HepG2 (cell line): ENCODE measurements around the gene ADGRG1. TPM values are rescaled to one million over a fixed set of nuclear protein-coding genes. Genes with fewer than 3 reads are reported as not detected.

Experiments
- MZF1 ChIP-seq: sonication (generic); formaldehyde crosslinking; IDR thresholded peaks from 2 replicates; pipeline ENCODE4 v1.8.1; 2023; ENCODE audit warnings: mild to moderate bottlenecking, missing genetic modification reagents, borderline replicate concordance
- NFKBIZ ChIP-seq: IDR thresholded peaks from 2 replicates; pipeline ENCODE4 v1.6.1; 2018; ENCODE audit warnings: missing genetic modification reagents, missing compliant biosample characterization
- POLR2G ChIP-seq: fragments of 200-400 bp; formaldehyde crosslinking; IDR thresholded peaks from 2 replicates; pipeline ENCODE4 v1.6.1; 2018; ENCODE audit warnings: mild to moderate bottlenecking, low read depth, low read length, moderate library complexity
- SAFB2 ChIP-seq: sonication (generic); formaldehyde crosslinking; IDR thresholded peaks from 2 replicates; pipeline ENCODE4 v1.5.1; 2020; ENCODE audit warnings: missing genetic modification reagents, low read depth, mild to moderate bottlenecking, borderline replicate concordance
- ZNF207 ChIP-seq: fragments of 450-650 bp; IDR thresholded peaks from 2 replicates; pipeline ENCODE4 v1.6.1; 2016; ENCODE audit warnings: antibody characterized with exemption, borderline replicate concordance
- ZNF672 ChIP-seq: sonication (generic); formaldehyde crosslinking; IDR thresholded peaks from 2 replicates; pipeline ENCODE4 v1.8.1; 2022; ENCODE audit warnings: missing genetic modification reagents
- polyA plus RNA-seq, 8 experiments: library from polyadenylated mRNA; depleted of rRNA in 3 of 8; stranded (reverse) in 7 of 8; unstranded in 1 of 8; fragments of >200 nt; fragmentation: Illumina TruSeq in 4 of 8; extraction: Trizol in 4 of 8; gene quantifications; 2 replicates each; pipeline versions ENCODE4 v1.2.1 to v1.2.3, GENCODE V29; 2011 to 2016; ENCODE audit warnings: low read depth in 4 of 8, missing spikeins in 1 of 8, mixed read lengths in 1 of 8; ENCODE audit not compliant: insufficient read depth in 1 of 8
- total RNA-seq, 5 experiments: library from RNA; depleted of rRNA; stranded (reverse); fragments of >200 nt; fragmentation: Illumina TruSeq; extraction: Trizol; gene quantifications; 2 replicates each; pipeline ENCODE4 v1.2.3, GENCODE V29; 2016; ENCODE audit warnings: low read depth in 1 of 5
- TF ChIP-seq, protein P1 (sequence below): sonication (generic); formaldehyde crosslinking; IDR thresholded peaks from 2 replicates; pipeline ENCODE4 v1.4.0; 2020; ENCODE audit warnings: low read depth, missing genetic modification reagents
- TF ChIP-seq, protein P2 (sequence below): sonication (generic); formaldehyde crosslinking; IDR thresholded peaks from 2 replicates; pipeline ENCODE4 v1.4.0; 2020; ENCODE audit warnings: mild to moderate bottlenecking, missing genetic modification reagents
- TF ChIP-seq, protein P3 (sequence below): IDR thresholded peaks from 2 replicates; pipeline ENCODE4 v1.4.0; 2020; ENCODE audit warnings: mild to moderate bottlenecking, missing genetic modification reagents
- TF ChIP-seq, protein P4 (sequence below): sonication (generic); formaldehyde crosslinking; IDR thresholded peaks from 2 replicates; pipeline ENCODE4 v1.8.1; 2022; ENCODE audit warnings: low read depth, mild to moderate bottlenecking, missing genetic modification reagents

The ADGRG1 gene
- total and polyA plus RNA-seq, 2 of the 13 experiments (the other 11 are each of a cell fraction or from before 2014, with no cell fraction given), result 2.7 to 5.9 TPM

DNA sequence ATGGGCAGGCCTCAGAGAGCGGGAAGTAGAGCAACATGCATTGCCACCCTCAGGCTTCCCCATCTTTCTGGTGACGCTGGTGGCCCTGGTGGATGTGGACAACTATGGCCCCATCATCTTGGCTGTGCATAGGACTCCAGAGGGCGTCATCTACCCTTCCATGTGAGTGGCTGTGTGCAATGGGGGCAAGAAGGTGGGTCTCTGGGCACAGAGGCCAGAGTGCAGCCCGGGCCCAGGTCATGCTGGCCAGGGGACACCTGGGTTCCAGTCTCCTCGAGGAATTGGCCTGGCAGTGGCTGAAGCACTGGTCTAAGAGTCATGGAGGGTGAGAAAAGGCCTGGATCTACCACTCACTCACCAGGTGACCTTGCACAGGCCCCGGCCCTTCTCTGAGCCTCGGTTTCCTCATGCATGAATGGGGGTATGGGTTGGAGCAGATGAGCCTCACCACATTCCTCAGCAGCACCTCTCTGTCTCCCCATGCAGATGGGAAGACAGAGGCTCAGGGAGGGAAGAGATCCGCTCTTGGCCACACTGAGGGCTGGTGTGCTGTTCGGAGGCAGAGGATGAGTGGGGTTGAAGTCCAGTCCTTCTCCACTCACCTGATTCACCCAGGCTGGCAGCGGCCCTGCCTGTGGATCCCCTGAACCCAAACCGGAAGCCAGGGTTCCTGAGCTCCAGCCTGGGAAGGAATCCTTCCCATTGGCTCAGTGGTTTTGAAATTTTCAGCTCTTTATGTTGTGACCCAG, 32.5 kb downstream of the ADGRG1 start (continued):
- TF ChIP-seq, protein P1, sequence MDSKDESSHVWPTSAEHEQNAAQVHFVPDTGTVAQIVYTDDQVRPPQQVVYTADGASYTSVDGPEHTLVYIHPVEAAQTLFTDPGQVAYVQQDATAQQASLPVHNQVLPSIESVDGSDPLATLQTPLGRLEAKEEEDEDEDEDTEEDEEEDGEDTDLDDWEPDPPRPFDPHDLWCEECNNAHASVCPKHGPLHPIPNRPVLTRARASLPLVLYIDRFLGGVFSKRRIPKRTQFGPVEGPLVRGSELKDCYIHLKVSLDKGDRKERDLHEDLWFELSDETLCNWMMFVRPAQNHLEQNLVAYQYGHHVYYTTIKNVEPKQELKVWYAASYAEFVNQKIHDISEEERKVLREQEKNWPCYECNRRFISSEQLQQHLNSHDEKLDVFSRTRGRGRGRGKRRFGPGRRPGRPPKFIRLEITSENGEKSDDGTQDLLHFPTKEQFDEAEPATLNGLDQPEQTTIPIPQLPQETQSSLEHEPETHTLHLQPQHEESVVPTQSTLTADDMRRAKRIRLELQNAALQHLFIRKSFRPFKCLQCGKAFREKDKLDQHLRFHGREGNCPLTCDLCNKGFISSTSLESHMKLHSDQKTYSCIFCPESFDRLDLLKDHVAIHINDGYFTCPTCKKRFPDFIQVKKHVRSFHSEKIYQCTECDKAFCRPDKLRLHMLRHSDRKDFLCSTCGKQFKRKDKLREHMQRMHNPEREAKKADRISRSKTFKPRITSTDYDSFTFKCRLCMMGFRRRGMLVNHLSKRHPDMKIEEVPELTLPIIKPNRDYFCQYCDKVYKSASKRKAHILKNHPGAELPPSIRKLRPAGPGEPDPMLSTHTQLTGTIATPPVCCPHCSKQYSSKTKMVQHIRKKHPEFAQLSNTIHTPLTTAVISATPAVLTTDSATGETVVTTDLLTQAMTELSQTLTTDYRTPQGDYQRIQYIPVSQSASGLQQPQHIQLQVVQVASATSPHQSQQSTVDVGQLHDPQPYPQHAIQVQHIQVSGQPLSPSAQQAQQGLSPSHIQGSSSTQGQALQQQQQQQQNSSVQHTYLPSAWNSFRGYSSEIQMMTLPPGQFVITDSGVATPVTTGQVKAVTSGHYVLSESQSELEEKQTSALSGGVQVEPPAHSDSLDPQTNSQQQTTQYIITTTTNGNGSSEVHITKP, result 0 out of 2 replicates have a peak, but pooled peaks have one; percentile 20
- TF ChIP-seq MZF1 (CRISPR knock-in tag) (no peak), ZNF672 (CRISPR knock-in tag) (peak; percentile 86; the same call in 1 of the 2 replicates), SAFB2 (CRISPR knock-in tag) (0 out of 2 replicates have a peak, but pooled peaks have one; percentile 60), ZNF207 (no peak), POLR2G (peak; percentile 26; the same call in 1 of the 2 replicates), NFKBIZ (CRISPR knock-in tag) (no peak)
- TF ChIP-seq, protein P2, sequence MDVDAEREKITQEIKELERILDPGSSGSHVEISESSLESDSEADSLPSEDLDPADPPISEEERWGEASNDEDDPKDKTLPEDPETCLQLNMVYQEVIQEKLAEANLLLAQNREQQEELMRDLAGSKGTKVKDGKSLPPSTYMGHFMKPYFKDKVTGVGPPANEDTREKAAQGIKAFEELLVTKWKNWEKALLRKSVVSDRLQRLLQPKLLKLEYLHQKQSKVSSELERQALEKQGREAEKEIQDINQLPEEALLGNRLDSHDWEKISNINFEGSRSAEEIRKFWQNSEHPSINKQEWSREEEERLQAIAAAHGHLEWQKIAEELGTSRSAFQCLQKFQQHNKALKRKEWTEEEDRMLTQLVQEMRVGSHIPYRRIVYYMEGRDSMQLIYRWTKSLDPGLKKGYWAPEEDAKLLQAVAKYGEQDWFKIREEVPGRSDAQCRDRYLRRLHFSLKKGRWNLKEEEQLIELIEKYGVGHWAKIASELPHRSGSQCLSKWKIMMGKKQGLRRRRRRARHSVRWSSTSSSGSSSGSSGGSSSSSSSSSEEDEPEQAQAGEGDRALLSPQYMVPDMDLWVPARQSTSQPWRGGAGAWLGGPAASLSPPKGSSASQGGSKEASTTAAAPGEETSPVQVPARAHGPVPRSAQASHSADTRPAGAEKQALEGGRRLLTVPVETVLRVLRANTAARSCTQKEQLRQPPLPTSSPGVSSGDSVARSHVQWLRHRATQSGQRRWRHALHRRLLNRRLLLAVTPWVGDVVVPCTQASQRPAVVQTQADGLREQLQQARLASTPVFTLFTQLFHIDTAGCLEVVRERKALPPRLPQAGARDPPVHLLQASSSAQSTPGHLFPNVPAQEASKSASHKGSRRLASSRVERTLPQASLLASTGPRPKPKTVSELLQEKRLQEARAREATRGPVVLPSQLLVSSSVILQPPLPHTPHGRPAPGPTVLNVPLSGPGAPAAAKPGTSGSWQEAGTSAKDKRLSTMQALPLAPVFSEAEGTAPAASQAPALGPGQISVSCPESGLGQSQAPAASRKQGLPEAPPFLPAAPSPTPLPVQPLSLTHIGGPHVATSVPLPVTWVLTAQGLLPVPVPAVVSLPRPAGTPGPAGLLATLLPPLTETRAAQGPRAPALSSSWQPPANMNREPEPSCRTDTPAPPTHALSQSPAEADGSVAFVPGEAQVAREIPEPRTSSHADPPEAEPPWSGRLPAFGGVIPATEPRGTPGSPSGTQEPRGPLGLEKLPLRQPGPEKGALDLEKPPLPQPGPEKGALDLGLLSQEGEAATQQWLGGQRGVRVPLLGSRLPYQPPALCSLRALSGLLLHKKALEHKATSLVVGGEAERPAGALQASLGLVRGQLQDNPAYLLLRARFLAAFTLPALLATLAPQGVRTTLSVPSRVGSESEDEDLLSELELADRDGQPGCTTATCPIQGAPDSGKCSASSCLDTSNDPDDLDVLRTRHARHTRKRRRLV (CRISPR knock-in tag), result no peak
- TF ChIP-seq, protein P3, sequence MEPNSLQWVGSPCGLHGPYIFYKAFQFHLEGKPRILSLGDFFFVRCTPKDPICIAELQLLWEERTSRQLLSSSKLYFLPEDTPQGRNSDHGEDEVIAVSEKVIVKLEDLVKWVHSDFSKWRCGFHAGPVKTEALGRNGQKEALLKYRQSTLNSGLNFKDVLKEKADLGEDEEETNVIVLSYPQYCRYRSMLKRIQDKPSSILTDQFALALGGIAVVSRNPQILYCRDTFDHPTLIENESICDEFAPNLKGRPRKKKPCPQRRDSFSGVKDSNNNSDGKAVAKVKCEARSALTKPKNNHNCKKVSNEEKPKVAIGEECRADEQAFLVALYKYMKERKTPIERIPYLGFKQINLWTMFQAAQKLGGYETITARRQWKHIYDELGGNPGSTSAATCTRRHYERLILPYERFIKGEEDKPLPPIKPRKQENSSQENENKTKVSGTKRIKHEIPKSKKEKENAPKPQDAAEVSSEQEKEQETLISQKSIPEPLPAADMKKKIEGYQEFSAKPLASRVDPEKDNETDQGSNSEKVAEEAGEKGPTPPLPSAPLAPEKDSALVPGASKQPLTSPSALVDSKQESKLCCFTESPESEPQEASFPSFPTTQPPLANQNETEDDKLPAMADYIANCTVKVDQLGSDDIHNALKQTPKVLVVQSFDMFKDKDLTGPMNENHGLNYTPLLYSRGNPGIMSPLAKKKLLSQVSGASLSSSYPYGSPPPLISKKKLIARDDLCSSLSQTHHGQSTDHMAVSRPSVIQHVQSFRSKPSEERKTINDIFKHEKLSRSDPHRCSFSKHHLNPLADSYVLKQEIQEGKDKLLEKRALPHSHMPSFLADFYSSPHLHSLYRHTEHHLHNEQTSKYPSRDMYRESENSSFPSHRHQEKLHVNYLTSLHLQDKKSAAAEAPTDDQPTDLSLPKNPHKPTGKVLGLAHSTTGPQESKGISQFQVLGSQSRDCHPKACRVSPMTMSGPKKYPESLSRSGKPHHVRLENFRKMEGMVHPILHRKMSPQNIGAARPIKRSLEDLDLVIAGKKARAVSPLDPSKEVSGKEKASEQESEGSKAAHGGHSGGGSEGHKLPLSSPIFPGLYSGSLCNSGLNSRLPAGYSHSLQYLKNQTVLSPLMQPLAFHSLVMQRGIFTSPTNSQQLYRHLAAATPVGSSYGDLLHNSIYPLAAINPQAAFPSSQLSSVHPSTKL (CRISPR knock-in tag), result peak; percentile 50; the same call in 1 of the 2 replicates
- TF ChIP-seq, protein P4, sequence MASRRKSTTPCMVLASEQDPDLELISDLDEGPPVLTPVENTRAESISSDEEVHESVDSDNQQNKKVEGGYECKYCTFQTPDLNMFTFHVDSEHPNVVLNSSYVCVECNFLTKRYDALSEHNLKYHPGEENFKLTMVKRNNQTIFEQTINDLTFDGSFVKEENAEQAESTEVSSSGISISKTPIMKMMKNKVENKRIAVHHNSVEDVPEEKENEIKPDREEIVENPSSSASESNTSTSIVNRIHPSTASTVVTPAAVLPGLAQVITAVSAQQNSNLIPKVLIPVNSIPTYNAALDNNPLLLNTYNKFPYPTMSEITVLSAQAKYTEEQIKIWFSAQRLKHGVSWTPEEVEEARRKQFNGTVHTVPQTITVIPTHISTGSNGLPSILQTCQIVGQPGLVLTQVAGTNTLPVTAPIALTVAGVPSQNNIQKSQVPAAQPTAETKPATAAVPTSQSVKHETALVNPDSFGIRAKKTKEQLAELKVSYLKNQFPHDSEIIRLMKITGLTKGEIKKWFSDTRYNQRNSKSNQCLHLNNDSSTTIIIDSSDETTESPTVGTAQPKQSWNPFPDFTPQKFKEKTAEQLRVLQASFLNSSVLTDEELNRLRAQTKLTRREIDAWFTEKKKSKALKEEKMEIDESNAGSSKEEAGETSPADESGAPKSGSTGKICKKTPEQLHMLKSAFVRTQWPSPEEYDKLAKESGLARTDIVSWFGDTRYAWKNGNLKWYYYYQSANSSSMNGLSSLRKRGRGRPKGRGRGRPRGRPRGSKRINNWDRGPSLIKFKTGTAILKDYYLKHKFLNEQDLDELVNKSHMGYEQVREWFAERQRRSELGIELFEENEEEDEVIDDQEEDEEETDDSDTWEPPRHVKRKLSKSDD (CRISPR knock-in tag), result no peak
